GM23338 (cell line): Measurements from ENCODE around the gene APOOL. TPM values are rescaled to one million over a fixed set of nuclear protein-coding genes. Genes with fewer than 3 reads are reported as not detected.

Source experiments
- ATAC-seq: fragments of 200-7000 bp; cut with Tn5 transposase; 3 replicates; pipeline ENCODE4 v1.9.1; 2020
- DNase-seq: peaks from one replicate; pipeline ENCODE4 v3.0.0-alpha.2; 2015; ENCODE audit warnings: low spot score
- H2AFZ ChIP-seq: fragments of 200-600 bp; sonication (generic); 2 replicates; pipeline ENCODE4 v1.8.0; 2016; ENCODE audit warnings: antibody characterized with exemption, mild to moderate bottlenecking, moderate library complexity
- H3F3A ChIP-seq: fragments of 200-600 bp; sonication (generic); replicated peaks from 2 replicates; pipeline ENCODE4 v1.8.0; 2017; ENCODE audit warnings: antibody characterized with exemption, mixed run types, low read depth
- H3K27ac ChIP-seq: fragments of 200-600 bp; sonication (generic); 2 replicates; pipeline ENCODE4 v1.6.1; 2016; ENCODE audit warnings: low read depth
- H3K27me3 ChIP-seq: fragments of 200-600 bp; sonication (generic); 2 replicates; pipeline ENCODE4 v1.8.0; 2016; ENCODE audit warnings: mild to moderate bottlenecking, mixed run types, moderate library complexity; ENCODE audit not compliant: insufficient read depth
- H3K36me3 ChIP-seq: fragments of 200-600 bp; sonication (generic); 2 replicates; pipeline ENCODE4 v1.8.0; 2016; ENCODE audit warnings: mild to moderate bottlenecking; ENCODE audit not compliant: insufficient read depth
- H3K4me1 ChIP-seq: fragments of 200-600 bp; sonication (generic); 2 replicates; pipeline ENCODE4 v1.8.0; 2016; ENCODE audit warnings: mild to moderate bottlenecking, moderate library complexity; ENCODE audit not compliant: insufficient read depth
- H3K4me2 ChIP-seq: fragments of 200-600 bp; sonication (generic); 2 replicates; pipeline ENCODE4 v1.7.1; 2017; ENCODE audit warnings: mixed run types
- H3K4me3 ChIP-seq: fragments of 200-600 bp; sonication (generic); 2 replicates; pipeline ENCODE4 v1.6.1; 2016; ENCODE audit warnings: mixed run types
- H3K79me2 ChIP-seq: fragments of 200-600 bp; sonication (generic); replicated peaks from 2 replicates; pipeline ENCODE4 v1.8.0; 2017; ENCODE audit warnings: mild to moderate bottlenecking; ENCODE audit not compliant: insufficient read depth
- H3K9me2 ChIP-seq: fragments of 200-600 bp; sonication (generic); 2 replicates; pipeline ENCODE4 v1.8.0; 2017; ENCODE audit not compliant: insufficient read depth
- H4K20me1 ChIP-seq: fragments of 200-600 bp; sonication (generic); replicated peaks from 2 replicates; pipeline ENCODE4 v1.8.0; 2017; ENCODE audit warnings: mild to moderate bottlenecking; ENCODE audit not compliant: insufficient read depth
- H3K27ac Mint-ChIP-seq: 2 replicates; pipeline ENCODE4 v1.8.0; 2020; ENCODE audit warnings: inconsistent platforms, mild to moderate bottlenecking, moderate library complexity, mixed read lengths
- H3K27me3 Mint-ChIP-seq: 3 replicates; pipeline ENCODE4 v1.8.0; 2022; ENCODE audit warnings: low read depth, mild to moderate bottlenecking, moderate library complexity, mixed read lengths, inconsistent platforms; ENCODE audit not compliant: insufficient read depth, poor library complexity
- H3K36me3 Mint-ChIP-seq: 3 replicates; pipeline ENCODE4 v1.8.0; 2021; ENCODE audit warnings: low read depth, mild to moderate bottlenecking, inconsistent platforms, moderate library complexity, mixed read lengths
- H3K4me1 Mint-ChIP-seq: 3 replicates; pipeline ENCODE4 v1.8.0; 2020; ENCODE audit warnings: mild to moderate bottlenecking, inconsistent platforms, mixed read lengths
- H3K4me3 Mint-ChIP-seq: 3 replicates; pipeline ENCODE4 v1.8.0; 2021; ENCODE audit warnings: moderate library complexity, mild to moderate bottlenecking, inconsistent platforms, mixed read lengths
- H3K9me3 Mint-ChIP-seq: 3 replicates; pipeline ENCODE4 v1.8.0; 2020; ENCODE audit warnings: moderate library complexity, mild to moderate bottlenecking, inconsistent platforms, mixed read lengths
- CREB1 ChIP-seq: fragments of 250-450 bp; sonication (Bioruptor Pico); IDR thresholded peaks from 2 replicates; pipeline ENCODE4 v1.5.0; 2020; ENCODE audit warnings: low read depth, mild to moderate bottlenecking, moderate library complexity
- ETS1 ChIP-seq: IDR thresholded peaks from 2 replicates; pipeline ENCODE4 v1.6.1; 2016; ENCODE audit warnings: antibody characterized with exemption
- EZH2 ChIP-seq: fragments of 200-600 bp; sonication (generic); IDR thresholded peaks from one replicate; pipeline ENCODE4 v1.8.0; 2017; ENCODE audit warnings: antibody characterized with exemption, mild to moderate bottlenecking, low read depth; ENCODE audit not compliant: unreplicated experiment
- EZH2phosphoT487 ChIP-seq: fragments of 200-600 bp; sonication (generic); IDR thresholded peaks from one replicate; pipeline ENCODE4 v1.8.1; 2018; ENCODE audit warnings: antibody characterized with exemption; ENCODE audit not compliant: unreplicated experiment
- JUNB ChIP-seq: IDR thresholded peaks from one replicate; pipeline ENCODE4 v1.6.1; 2016; ENCODE audit warnings: antibody characterized with exemption; ENCODE audit not compliant: unreplicated experiment
- NANOG ChIP-seq: IDR thresholded peaks from 2 replicates; pipeline ENCODE4 v1.6.1; 2016; ENCODE audit warnings: antibody characterized with exemption, borderline replicate concordance
- POLR2AphosphoS5 ChIP-seq: IDR thresholded peaks from 2 replicates; pipeline ENCODE4 v1.6.1; 2016; ENCODE audit warnings: antibody characterized with exemption, low read depth
- STAT1 ChIP-seq: IDR thresholded peaks from one replicate; pipeline ENCODE4 v1.6.1; 2016; ENCODE audit warnings: antibody characterized with exemption; ENCODE audit not compliant: unreplicated experiment
- ZNF114 ChIP-seq: fragments of 250-450 bp; sonication (Bioruptor Pico); IDR thresholded peaks from 2 replicates; pipeline ENCODE4 v1.5.0; 2020; ENCODE audit warnings: mild to moderate bottlenecking, moderate library complexity
- ZNF331 ChIP-seq: fragments of 250-450 bp; sonication (Bioruptor Pico); IDR thresholded peaks from 2 replicates; pipeline ENCODE4 v1.5.0; 2020; ENCODE audit warnings: low read depth, mild to moderate bottlenecking, moderate library complexity
- ZNF462 ChIP-seq: fragments of 250-450 bp; sonication (Bioruptor Pico); IDR thresholded peaks from 2 replicates; pipeline ENCODE4 v1.5.0; 2020; ENCODE audit warnings: mild to moderate bottlenecking, moderate library complexity
- polyA plus RNA-seq: library from polyadenylated mRNA; unstranded; fragments of >200 nt; fragmentation: Nextera tagmentation; extraction: Ambion mirVana; gene quantifications from 2 replicates; pipeline ENCODE4 v1.2.1, GENCODE V29; 2016
- total RNA-seq: library from RNA; depleted of rRNA; stranded (reverse); fragments of >200 nt; shearing (Covaris generic); gene quantifications from 2 replicates; pipeline ENCODE4 v1.2.3, GENCODE V29; 2014
- TF ChIP-seq, protein P1 (sequence below): IDR thresholded peaks from one replicate; pipeline ENCODE4 v1.6.1; 2018; ENCODE audit warnings: antibody characterized with exemption; ENCODE audit not compliant: unreplicated experiment
- TF ChIP-seq, protein P2 (sequence below), 2 experiments: fragments of 200-600 bp in 1 of 2; sonication (generic) in 1 of 2; conservative IDR thresholded peaks; 2 replicates each; pipeline versions ENCODE4 v1.5.1 to v1.6.1; 2016 to 2017; ENCODE audit warnings: antibody characterized with exemption in 2 of 2, low read depth in 2 of 2, mild to moderate bottlenecking in 2 of 2, moderate library complexity in 1 of 2

Gene APOOL
- total and polyA plus RNA-seq, 2 experiments from 2014 or later, result 10.4 to 11.0 TPM

DNA sequence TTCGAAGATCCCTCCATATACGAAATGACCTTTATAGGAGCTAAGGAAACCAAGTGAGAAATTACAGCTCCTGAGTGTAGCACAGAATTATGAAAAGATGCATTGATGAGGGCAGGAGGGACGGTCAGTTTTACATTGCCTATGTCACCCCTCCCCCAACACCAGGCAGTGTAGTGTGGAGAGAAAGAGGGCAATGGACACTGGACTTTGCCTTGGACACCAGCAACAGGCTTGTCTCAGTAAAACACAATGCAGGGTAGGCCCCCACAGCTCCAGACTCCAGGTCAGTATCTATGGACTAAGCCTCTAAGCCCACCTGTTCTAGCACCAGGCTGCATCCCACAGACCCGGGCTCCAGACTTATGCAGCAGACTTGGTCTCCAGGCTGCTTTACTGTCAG is 16.5 kb downstream of the APOOL start:
- TF ChIP-seq POLR2AphosphoS5 (no peak), EZH2 (no peak), ZNF331 (no peak), EZH2phosphoT487 (no peak), NANOG (no peak), JUNB (no peak), STAT1 (no peak), ZNF462 (CRISPR knock-in tag) (no peak), CREB1 (CRISPR knock-in tag) (no peak), ZNF114 (CRISPR knock-in tag) (no peak), ETS1 (no peak)
- TF ChIP-seq, protein P1, sequence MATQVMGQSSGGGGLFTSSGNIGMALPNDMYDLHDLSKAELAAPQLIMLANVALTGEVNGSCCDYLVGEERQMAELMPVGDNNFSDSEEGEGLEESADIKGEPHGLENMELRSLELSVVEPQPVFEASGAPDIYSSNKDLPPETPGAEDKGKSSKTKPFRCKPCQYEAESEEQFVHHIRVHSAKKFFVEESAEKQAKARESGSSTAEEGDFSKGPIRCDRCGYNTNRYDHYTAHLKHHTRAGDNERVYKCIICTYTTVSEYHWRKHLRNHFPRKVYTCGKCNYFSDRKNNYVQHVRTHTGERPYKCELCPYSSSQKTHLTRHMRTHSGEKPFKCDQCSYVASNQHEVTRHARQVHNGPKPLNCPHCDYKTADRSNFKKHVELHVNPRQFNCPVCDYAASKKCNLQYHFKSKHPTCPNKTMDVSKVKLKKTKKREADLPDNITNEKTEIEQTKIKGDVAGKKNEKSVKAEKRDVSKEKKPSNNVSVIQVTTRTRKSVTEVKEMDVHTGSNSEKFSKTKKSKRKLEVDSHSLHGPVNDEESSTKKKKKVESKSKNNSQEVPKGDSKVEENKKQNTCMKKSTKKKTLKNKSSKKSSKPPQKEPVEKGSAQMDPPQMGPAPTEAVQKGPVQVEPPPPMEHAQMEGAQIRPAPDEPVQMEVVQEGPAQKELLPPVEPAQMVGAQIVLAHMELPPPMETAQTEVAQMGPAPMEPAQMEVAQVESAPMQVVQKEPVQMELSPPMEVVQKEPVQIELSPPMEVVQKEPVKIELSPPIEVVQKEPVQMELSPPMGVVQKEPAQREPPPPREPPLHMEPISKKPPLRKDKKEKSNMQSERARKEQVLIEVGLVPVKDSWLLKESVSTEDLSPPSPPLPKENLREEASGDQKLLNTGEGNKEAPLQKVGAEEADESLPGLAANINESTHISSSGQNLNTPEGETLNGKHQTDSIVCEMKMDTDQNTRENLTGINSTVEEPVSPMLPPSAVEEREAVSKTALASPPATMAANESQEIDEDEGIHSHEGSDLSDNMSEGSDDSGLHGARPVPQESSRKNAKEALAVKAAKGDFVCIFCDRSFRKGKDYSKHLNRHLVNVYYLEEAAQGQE, result no peak
- TF ChIP-seq, protein P2, sequence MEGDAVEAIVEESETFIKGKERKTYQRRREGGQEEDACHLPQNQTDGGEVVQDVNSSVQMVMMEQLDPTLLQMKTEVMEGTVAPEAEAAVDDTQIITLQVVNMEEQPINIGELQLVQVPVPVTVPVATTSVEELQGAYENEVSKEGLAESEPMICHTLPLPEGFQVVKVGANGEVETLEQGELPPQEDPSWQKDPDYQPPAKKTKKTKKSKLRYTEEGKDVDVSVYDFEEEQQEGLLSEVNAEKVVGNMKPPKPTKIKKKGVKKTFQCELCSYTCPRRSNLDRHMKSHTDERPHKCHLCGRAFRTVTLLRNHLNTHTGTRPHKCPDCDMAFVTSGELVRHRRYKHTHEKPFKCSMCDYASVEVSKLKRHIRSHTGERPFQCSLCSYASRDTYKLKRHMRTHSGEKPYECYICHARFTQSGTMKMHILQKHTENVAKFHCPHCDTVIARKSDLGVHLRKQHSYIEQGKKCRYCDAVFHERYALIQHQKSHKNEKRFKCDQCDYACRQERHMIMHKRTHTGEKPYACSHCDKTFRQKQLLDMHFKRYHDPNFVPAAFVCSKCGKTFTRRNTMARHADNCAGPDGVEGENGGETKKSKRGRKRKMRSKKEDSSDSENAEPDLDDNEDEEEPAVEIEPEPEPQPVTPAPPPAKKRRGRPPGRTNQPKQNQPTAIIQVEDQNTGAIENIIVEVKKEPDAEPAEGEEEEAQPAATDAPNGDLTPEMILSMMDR (conservative IDR thresholded peaks at IDR 0.05; ENCODE audit: low read depth in 2 of 2), result no peak
- Histone ChIP-seq H3K4me3 (no peak overlapping the region), H3K9me2 (no peaks in the 10 kb centered on the region), H3K4me1 (no peaks in the 10 kb centered on the region), H4K20me1 (no peaks in the 10 kb centered on the region), H2AFZ (no peak overlapping the region), H3F3A (no peaks in the 10 kb centered on the region), H3K27me3 (no peaks in the 10 kb centered on the region), H3K79me2 (peaks cover 37% of the 10 kb centered on the region), H3K36me3 (no peaks in the 10 kb centered on the region), H3K27ac (no peak overlapping the region), H3K4me2 (no peak overlapping the region)
- H3K9me3 Mint-ChIP-seq, result no peaks in the 10 kb centered on the region
- no peak overlapping the region for H3K27ac Mint-ChIP-seq
- H3K27me3 Mint-ChIP-seq, result no peaks in the 10 kb centered on the region
- H3K36me3 Mint-ChIP-seq, result peaks cover 16% of the 10 kb centered on the region; the same call in 2 of the 3 replicates
- no peak for DNase-seq
- no peak overlapping the region for H3K4me3 Mint-ChIP-seq
- H3K4me1 Mint-ChIP-seq, result peaks cover 5% of the 10 kb centered on the region; the same call in 1 of the 3 replicates
- ATAC-seq, result no peak
